GM03348 (cell line): ENCODE data around the gene IQSEC1.
"Not testable (repeated sequence)": the region's sequence is repeated elsewhere in the genome, so short reads cannot be mapped to it uniquely, and the experiment has no call there.

Source experiments
- DNase-seq: peaks from one replicate; pipeline ENCODE4 v3.0.0; 2012; ENCODE audit warnings: low spot score

The IQSEC1 gene

GRCh38 chr3:12892840-12893189 lies 180.4 kb downstream of the IQSEC1 start:
- DNase-seq, result no peak

DNA sequence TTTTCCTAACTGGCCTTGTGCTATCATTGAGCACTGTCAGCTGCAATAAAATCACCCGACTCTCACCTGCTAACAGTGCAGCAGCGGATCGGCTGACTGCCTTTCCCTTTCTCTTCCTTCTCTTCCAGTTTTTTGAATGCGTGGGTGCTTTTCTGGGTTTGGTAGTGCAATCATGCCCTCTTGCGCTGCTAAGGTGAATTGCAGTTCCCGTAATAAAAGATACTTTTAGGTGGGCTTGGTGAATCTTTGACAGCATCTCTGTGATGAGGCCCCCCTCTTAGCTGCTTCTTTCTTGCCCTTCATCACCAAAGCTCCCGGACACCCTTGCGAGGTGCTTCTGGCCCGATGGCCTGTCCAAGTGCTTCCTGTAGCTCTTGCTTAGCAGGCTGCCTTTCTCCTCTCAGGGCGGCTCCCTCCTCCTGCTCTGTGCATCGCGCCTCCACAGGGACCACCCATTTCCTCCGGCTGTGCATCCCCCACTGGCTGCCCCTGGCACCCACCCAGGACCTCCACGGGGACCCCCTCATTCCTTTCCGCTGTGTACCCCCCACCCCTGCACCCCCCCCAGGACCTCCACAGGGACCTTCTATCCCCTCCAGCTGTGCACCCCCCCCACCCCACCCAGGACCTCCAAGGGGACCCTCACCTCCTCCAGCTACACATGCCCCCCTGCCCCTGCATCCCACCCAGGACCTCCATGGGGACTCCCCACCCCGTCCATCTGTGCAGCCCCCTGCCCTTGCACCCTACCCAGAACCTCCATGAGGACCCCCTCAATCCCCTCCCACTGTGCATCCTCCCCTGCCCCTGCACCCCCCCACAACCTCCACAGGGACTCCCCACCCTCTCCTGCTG lies 181.0 kb downstream of the IQSEC1 start:
- DNase-seq, result peak; percentile 85

- DNase-seq, result no peak
These were observed 181.7 kb downstream of the IQSEC1 start for GRCh38 chr3:12891391-12891984.

DNA sequence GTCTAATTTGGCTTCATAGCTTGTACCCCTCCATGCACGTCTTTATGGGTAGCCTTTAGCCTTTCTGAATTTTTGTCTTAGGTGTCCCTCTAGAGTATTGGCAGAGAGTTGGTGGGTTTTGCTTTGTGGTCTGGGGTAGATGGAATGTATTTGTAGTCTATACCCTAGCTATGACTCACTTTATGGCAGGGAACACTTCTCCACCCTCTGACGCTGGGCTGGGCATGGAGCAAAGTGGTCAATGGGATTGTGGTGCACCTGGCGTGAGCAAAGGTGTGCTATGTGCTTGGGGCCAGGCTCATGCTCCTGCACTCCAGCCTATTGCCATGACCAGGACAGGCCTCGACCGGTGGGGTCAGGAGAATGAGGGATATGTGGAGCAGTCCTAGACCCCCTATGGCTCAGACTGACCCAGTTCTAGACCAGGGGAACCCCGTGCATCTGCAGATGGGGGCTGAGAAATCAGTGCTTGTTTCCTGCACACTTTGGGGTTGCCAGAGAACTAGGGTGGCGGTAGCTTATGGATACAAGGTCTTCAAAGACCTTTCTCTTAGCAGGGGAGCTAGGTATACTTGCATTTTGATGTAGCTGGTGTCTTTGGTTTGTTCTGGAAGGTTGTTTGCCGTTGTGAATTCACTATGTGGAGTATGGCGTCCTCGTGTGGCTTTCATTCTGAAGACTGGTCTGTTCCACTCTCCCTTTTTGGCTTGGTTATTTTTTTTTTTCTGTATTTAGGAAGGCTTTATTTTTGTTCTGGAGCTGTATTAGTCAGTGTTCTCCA lies 182.4 kb downstream of the IQSEC1 start:
- no peak for DNase-seq

GRCh38 chr3:12886736-12887135 lies 186.5 kb downstream of the IQSEC1 start:
- no peak for DNase-seq

GRCh38 chr3:12886106-12886679 lies 187.0 kb downstream of the IQSEC1 start:
- no peak for DNase-seq

DNA sequence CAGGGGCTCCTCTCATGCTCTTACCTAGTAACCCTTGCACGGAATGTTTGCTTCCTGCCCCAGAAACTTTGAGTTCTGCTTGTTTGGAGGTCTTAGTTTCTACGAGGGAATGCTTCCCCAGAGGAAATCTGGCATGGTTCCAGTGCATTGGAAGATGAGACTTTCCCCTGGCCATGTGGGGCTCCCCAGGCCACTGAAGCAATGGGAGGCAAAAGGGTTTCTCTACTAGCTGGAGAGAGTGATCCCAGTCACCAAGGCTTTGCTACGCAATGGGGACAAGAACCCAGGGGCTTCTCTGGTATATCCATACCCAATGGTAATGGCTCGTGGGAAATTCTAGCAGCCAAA lies 187.7 kb downstream of the IQSEC1 start:
- no peak for DNase-seq

- DNase-seq, result no peak
These were observed 188.2 kb downstream of the IQSEC1 start for GRCh38 chr3:12884790-12885582.

GRCh38 chr3:12884186-12884680 lies 189.0 kb downstream of the IQSEC1 start:
- peak; percentile 77 for DNase-seq

GRCh38 chr3:12882336-12883310 lies 190.6 kb downstream of the IQSEC1 start:
- DNase-seq, result no peak

GRCh38 chr3:12881858-12882257 lies 191.4 kb downstream of the IQSEC1 start:
- DNase-seq, result not testable (repeated sequence)

DNA sequence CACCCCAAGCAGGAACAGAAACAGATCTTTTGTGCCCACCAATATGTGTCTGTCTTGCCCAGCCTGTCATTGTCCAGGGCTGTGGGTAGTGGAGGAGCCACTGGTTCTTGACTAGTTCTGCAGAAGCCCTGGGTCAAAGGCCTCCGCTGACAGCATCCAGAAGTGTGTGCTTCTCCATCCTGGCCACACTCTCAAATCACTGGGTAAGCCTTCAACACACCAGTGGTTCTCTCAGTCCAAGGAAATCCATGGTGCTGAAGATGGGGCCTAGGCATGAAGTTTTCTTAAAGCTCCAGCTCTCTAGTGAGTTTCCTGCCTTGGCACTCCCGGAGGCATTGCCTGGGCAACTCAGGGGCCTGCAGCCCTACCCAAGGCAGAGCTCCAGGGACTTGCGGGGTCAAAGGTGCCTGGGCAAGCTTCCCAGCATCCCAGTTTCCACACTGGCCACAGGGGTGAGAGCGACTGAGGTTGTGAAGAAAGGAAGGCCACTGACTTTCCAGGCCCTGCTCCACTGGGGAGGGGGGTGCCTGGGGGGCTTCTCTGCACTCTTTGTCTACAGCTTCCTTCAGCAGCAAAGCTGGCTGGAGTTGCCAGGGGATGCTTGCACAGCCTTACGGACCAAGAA lies 193.9 kb downstream of the IQSEC1 start:
- DNase-seq, result no peak

GRCh38 chr3:12878758-12879157 lies 194.5 kb downstream of the IQSEC1 start:
- DNase-seq, result not testable (repeated sequence)

DNA sequence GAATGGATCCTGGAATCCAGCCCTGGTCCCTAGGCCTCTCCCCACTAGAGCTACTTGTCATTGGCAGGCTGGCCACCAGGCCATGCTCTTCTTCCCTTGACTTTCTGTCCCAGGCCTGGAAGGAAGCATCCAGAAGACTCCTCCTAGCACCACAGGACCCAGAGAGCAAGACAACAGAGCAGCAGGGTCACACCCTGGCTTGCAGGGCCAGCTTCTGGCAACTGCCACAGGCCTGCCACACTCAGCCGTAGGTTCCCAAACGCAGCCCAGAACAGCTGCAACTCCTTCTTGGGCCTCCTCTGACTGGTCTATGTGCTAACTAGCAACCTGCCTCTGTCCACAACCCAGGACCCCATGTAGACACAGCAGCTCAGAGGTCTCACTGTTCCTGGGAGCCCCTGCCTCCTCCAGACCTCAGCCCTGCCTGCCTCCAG lies 195.1 kb downstream of the IQSEC1 start:
- no peak for DNase-seq

- no peak for DNase-seq
These were observed 196.2 kb downstream of the IQSEC1 start for GRCh38 chr3:12877040-12877439.

DNA sequence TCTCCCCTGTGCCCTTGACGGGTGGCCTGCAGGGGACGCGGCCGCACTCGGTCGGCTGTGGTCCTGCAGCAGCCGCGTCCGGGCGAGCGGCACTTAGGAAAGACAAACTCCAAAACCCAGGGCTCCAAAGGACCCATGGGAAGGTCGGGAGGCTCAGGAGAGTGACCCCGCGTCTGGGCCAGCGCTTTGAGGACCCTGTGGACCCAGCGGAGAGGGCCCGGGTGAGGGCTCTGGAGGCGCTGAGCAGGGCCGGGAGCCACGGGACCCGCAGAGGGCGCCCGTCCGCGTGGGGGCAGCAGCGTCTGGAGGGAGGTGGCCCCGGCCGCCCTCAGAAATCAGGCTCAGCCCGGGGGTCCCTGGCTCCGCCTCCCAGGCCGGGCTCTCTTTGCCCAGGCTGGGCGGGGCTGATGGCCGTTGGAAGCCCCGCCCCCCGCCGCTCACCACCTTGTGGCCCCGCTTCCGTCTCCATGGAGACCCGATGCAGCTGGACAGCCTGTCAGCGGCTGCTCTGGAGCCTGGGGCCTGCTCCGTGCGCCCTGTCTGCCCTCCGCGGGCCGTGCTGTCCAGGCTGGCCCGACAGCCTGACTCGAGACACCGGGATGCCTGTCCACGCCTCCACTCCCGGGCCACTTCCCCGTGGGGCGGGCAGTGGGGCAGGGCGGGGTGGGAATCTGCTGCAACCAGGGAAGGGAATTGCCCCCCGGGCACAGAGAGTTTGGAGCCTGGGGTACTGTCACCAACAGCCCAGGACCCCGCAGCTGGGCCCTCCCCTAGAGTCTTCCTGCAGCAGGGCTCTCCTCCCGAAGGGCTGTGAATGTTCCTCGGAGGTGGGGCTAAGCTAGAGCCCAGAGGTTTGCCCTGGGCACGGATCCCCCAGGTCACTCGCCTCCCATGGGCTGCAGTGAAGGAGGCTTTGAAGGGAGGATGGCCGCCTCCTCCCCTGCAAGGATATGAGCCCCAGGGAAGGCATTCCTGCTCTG lies 197.1 kb downstream of the IQSEC1 start:
- DNase-seq, result peak; percentile 38

DNA sequence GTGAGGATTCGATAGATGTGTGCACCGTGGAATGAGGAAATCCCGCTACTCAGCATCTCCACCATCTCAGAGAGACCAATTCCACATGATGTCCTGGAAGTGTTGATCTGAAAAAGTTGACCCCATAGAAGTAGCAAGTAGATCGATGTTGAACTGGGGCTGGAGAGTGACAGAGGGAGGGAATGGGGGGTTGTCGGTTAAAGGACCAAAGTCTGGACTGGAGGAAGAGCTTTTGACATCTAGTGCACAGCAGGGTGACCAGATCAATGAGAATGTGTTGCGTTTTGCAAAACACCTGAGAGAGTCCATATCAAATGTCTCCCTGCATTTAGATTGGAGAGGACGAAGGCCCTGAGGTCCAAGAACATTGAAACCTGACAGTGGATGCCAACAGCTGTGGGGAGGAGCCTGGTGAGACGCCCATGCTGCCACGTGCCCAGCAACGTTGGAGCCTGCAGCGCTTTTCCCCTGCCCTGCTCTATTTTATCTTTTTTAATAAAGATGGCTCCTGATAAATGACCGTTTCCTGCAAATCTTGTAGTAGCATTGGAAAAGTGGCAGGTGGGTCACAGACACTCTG lies 201.7 kb downstream of the IQSEC1 start:
- no peak for DNase-seq

GRCh38 chr3:12870942-12871341 lies 202.3 kb downstream of the IQSEC1 start:
- no peak for DNase-seq
